LNCAP (cell line): ENCODE measurements around the gene MAJIN.

Source experiments
- TF ChIP-seq, protein P1 (sequence below): fragments of 450-650 bp; IDR thresholded peaks from 2 replicates; pipeline ENCODE4 v1.5.1; 2017; ENCODE audit warnings: mild to moderate bottlenecking

MAJIN gene

GRCh38 chr11:64928957-64929356, 43.0 kb downstream of the MAJIN start:
- TF ChIP-seq, protein P1, sequence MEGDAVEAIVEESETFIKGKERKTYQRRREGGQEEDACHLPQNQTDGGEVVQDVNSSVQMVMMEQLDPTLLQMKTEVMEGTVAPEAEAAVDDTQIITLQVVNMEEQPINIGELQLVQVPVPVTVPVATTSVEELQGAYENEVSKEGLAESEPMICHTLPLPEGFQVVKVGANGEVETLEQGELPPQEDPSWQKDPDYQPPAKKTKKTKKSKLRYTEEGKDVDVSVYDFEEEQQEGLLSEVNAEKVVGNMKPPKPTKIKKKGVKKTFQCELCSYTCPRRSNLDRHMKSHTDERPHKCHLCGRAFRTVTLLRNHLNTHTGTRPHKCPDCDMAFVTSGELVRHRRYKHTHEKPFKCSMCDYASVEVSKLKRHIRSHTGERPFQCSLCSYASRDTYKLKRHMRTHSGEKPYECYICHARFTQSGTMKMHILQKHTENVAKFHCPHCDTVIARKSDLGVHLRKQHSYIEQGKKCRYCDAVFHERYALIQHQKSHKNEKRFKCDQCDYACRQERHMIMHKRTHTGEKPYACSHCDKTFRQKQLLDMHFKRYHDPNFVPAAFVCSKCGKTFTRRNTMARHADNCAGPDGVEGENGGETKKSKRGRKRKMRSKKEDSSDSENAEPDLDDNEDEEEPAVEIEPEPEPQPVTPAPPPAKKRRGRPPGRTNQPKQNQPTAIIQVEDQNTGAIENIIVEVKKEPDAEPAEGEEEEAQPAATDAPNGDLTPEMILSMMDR: no peak

DNA sequence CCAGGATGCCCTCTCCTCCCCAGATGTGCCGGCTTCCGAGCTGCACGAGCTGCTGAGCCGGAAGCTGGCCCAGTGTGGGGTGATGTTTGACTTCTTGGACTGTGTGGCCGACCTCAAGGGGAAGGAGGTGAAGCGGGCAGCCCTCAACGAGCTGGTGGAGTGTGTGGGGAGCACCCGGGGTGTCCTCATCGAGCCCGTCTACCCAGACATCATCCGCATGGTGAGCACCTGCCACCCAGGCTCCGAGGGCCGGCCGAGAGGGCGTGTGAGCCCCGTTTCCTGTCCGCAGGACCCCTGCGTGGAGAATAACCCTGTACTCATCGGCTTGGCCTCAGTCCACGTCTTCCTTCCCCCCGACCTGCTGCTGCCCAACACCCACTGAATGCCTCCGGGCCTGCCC, 45.2 kb downstream of the MAJIN start:
- TF ChIP-seq, protein P1: no peak

GRCh38 chr11:64925536-64926436, 46.1 kb downstream of the MAJIN start:
- TF ChIP-seq, protein P1: no peak

DNA sequence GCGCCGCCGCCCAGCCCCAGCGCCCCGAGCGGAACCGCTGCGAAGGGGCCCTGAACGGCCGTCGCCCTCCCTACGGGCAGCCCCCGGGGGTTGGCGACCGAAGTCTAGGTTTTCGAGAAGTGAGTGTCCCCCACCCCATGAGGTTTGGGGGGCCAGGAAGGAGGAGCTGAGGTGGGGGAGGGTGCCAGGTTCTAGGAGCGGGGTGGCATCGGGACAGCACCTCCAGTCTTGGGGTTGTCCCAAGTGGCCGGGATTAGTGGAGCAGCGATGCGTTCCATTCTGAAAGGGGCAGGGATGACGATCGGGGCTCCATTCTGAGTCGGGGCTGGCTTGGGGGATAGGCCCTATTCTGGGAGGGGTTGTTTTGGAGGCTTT, 47.0 kb downstream of the MAJIN start:
- TF ChIP-seq, protein P1: no peak

DNA sequence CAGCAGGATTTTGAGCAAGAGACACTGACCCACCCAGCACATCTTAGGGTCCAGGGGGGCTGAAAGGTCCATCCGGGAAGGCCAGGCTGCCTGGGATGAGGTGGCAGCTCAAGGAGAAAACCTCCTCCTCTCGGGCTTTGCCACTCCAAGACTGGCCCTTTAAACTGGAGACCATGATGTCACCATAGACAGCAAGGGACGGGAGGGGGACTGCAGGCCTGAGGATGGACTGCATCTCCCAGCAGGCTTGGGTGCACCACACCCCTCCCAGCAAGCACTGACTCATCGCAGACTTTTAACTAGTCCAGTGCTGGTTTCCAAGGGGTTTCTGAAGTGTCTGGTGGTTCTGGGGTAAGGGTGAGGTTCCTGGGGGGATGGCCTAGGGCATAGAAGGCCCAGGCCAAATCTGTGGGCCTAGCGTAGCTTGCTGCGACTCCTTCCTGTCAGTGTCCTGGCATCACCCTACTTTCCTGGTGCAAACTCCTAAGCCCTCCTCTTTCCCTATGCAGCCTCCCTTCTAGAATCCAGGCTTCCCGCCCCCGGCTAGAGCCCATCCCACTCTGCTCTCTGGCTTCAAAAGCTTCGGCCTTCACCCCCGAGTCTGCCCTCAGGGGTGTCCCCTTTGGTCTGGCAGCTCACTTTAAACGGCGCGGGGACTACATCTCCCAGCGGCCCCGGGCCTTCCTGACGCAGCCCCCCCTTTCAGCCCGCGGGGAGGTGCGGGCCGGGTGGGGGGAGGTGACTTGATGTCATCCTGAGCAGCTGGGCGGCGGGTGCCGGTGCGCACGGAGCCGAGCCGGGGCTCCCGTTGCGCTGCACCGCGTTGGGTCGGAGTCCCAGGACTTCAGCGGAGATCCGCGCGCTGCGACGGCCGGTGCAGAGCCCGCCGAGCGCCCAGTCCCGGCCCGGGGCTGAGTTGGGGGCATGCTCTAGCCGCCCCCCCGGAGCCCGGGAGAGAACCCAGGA, 47.7 kb downstream of the MAJIN start, which contains the start of gene PPP2R5B:
Gene PPP2R5B (plus strand): TSS at position 746 of the 966 bp plus-strand sequence. CDS start 1,046 bp downstream, outside the sequence.
- TF ChIP-seq, protein P1: no peak

GRCh38 chr11:64923151-64923661, 48.7 kb downstream of the MAJIN start:
- TF ChIP-seq, protein P1: no peak

- TF ChIP-seq, protein P1: no peak
These were observed 50.5 kb downstream of the MAJIN start for GRCh38 chr11:64921384-64921783.
